Fibroblast of the aortic adventitia (primary cell): ENCODE data around the gene DIABLO. TPM values are rescaled to one million over a fixed set of nuclear protein-coding genes. Genes with fewer than 3 reads are reported as not detected.

Source experiments
- DNase-seq: peaks from one replicate; pipeline ENCODE4 v3.0.0-alpha.2; 2010; ENCODE audit warnings: low read depth
- H3K4me3 ChIP-seq: 2 replicates; pipeline ENCODE4 v1.5.1; 2011; ENCODE audit warnings: low read depth, mild to moderate bottlenecking, control low read depth, low read length, moderate library complexity
- total RNA-seq: library from RNA; depleted of rRNA; stranded (reverse); fragments of >200 nt; gene quantifications from 2 replicates; pipeline ENCODE4 v1.2.3, GENCODE V29; 2012; ENCODE audit warnings: low replicate concordance
- TF ChIP-seq, protein P1 (sequence below): IDR thresholded peaks from 2 replicates; pipeline ENCODE4 v1.5.1; 2011; ENCODE audit warnings: mild to moderate bottlenecking, low read length, control low read depth, inconsistent platforms; ENCODE audit not compliant: insufficient read depth

The DIABLO gene
- total RNA-seq, 1 donor, result 50.0 TPM

DNA sequence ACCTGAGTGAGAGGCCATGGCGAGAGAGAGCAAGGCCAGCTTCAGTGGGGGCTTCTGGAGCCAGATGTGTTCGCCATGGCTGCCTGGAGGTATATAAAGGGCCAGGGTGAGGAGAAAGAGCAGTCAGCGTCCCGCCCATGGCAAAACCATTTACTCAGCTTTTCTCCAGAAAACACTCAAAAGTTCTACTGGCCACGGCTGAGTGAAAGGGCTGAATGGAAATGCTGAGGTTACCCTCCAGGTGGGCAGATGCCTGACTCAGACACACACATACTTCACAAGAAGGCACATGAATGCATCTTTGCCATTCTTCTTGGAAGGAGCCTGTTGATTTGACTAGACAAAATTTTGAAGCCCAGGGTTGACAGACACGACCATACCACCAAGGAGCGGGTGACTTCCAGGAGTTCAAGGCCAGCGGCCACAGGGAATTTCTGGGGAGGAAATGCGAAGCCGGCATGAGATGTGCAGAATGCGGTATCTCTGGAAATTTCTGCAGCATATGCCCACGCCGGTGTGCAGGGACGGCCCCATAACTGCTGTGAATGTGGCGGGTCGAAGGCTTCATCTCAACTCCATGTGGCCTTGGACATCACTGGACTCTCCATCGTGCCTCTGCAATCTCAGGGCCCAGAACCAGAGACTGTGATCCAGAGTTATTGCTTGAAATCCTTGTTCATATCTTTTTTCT lies 51.6 kb downstream of the DIABLO start, which contains the start of gene IL31:
Gene IL31 (minus strand): TSS at position 67 of the 691 bp plus-strand sequence. CDS start 49 bp downstream, at position 18.
- DNase-seq, result no peak
- no peak within 1 kb of the TSS for H3K4me3 ChIP-seq
- TF ChIP-seq, protein P1, sequence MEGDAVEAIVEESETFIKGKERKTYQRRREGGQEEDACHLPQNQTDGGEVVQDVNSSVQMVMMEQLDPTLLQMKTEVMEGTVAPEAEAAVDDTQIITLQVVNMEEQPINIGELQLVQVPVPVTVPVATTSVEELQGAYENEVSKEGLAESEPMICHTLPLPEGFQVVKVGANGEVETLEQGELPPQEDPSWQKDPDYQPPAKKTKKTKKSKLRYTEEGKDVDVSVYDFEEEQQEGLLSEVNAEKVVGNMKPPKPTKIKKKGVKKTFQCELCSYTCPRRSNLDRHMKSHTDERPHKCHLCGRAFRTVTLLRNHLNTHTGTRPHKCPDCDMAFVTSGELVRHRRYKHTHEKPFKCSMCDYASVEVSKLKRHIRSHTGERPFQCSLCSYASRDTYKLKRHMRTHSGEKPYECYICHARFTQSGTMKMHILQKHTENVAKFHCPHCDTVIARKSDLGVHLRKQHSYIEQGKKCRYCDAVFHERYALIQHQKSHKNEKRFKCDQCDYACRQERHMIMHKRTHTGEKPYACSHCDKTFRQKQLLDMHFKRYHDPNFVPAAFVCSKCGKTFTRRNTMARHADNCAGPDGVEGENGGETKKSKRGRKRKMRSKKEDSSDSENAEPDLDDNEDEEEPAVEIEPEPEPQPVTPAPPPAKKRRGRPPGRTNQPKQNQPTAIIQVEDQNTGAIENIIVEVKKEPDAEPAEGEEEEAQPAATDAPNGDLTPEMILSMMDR, result no peak

DNA sequence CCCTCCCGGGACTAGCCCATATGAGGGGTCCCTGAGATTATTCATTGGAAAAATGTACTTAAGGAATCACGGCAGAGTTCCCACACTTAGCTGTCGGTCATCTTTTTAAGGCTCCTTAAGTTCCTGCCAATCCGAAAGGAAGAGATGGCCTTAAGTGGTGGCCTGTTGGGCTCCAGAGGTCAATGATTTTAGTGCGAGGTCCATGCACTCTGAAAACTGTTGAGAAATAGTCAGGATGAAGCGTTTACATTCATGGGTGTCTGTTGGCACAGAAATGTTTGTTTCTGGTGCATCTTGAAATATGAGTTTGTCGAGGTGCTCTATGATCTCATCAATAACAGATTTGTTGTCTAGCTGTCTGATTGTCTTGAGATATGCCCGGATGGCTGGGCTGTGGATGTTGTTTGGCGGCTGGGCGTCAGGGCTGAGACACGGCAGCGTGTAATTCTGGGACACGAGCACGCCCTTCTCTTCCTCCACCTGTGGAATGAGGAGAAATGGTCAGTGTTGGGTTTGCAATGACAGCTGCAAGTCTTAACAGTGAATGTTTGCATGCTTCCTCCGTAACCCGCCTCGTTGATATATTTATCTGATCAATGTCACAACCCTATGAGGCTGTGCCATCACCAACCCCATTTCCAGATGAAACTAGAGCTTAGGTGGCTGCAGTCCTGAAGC lies 53.5 kb downstream of the DIABLO start:
- no peak for DNase-seq
- TF ChIP-seq, protein P1, result no peak
- no peak overlapping the region for H3K4me3 ChIP-seq

DNA sequence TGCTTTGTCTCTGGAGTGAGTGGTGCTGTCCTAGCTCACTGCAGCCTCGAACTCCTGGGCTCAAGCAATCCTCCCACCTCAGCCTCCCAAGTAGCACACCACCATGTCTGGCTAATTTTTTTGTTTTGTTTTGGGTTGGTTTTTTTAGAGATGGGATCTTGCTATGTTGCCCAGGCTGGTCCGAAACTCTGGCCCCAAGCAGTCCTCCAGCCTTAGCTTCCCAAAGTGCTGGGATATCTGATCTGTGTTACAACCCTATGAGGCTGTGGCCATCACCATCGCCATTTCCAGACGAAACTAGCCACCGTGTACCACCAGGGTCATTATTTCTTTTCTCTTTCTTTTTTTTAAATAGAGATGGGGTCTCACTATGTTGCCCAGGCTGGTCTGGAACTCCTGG lies 54.5 kb downstream of the DIABLO start:
- TF ChIP-seq, protein P1, result no peak
- DNase-seq, result no peak
- no peak overlapping the region for H3K4me3 ChIP-seq

DNA sequence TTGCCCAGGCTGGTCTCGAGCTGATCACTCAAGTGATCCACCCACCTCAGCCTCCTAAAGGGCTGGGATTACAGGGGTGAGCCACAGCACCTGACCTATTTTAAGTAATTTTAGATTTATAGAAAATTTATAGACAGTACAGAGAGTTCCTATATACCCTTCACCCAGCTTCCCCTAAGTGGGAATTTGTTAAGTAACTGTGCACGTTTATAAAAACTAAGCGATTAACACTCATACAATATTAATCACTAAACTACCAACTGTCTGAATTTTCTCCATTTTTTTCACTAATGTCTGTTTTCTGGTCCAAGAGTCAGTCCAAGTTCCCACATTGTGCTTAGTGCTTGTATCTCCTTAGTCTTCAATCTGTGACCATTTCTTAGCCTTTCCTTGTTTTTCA lies 57.4 kb downstream of the DIABLO start:
- TF ChIP-seq, protein P1, result no peak
- DNase-seq, result no peak
- no peak overlapping the region for H3K4me3 ChIP-seq

DNA sequence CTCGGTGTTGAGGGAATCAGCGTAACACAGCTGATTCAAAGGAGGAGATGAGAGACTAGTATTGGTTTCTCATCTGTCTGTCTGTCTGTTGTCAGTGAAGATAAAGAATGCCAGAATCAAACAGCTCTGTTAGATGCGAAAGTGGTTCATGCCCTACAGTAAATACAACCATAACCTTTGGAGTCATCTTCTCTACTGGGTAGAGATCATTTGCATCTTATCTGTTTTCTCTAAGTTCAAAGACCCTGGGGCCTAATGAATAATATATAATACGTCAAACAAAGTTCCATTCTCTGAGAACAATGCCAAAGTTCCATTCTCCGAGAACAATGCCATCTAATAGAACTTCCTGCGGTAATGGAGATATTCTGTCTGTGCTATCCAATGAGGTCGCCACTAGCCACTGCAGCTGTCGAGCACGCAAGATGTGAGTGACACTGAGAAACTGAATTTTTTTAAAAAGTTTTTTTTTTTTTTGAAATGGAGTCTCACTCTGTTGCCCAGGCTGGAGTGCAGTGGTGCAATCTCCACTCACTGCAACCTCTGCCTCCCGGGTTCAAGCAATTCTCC lies 58.4 kb downstream of the DIABLO start:
- H3K4me3 ChIP-seq, result no peak overlapping the region
- no peak for DNase-seq
- TF ChIP-seq, protein P1, result no peak

DNA sequence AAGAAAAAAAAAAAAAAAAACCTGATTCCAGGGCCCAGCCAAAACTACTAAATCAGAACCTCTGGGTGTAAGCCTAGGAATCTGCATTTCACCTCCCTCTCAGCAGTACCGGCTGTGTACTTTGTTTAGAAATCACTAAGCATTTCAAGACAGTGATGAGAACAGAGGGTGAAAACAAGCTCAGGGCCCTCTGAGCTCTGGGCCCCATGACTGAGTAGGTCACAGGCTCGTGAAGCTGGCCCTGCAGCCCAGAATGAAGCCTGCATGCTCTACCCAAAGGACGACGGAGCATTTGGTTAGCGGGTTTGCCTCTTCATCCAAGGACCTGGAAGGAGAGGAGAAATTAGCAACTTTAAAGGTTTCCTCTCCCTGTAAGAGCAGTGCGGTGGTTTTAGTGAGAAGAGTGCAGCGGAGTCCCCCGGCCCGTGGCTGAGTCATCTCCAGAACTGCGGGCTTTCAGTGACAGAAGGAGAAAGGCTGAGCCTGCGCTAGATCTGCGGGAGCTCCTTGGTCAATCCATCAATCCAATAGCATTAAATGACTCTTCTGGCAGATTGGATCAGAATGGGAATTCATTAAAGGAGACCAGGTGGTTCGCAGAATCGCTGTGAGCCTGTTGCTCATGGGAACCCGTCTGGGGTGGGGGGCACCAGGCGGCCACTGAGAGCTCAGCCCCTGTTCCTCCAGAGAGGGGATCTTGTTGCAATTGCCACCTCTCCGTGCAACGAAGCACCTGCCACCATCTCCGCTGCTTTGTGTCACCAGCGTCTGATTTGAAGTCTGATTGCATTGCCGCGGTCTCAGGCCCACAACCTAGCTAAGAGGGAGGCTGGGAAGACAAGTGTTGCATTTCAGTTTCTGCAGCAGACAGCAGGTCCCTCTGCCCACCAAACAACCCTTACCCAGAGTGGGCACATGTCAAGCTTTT lies 59.2 kb downstream of the DIABLO start:
- no peak for DNase-seq
- H3K4me3 ChIP-seq, result no peak overlapping the region
- TF ChIP-seq, protein P1, result no peak
